HT-29 (cell line): Measurements from ENCODE around the gene CYB5R2. TPM values are rescaled to one million over a fixed set of nuclear protein-coding genes. Genes with fewer than 3 reads are reported as not detected.

ENCODE experiments used
- DNase-seq: peaks from one replicate; pipeline ENCODE4 v3.0.0-alpha.2; 2015; ENCODE audit warnings: low spot score
- total RNA-seq: library from RNA; depleted of rRNA; stranded (reverse); fragments of >200 nt; shearing (Covaris generic); gene quantifications from 2 replicates; pipeline ENCODE4 v1.2.3, GENCODE V29; 2014; rRNA removed

The CYB5R2 gene
- total RNA-seq, 1 experiment from 2014 or later = 0.13 TPM

DNA sequence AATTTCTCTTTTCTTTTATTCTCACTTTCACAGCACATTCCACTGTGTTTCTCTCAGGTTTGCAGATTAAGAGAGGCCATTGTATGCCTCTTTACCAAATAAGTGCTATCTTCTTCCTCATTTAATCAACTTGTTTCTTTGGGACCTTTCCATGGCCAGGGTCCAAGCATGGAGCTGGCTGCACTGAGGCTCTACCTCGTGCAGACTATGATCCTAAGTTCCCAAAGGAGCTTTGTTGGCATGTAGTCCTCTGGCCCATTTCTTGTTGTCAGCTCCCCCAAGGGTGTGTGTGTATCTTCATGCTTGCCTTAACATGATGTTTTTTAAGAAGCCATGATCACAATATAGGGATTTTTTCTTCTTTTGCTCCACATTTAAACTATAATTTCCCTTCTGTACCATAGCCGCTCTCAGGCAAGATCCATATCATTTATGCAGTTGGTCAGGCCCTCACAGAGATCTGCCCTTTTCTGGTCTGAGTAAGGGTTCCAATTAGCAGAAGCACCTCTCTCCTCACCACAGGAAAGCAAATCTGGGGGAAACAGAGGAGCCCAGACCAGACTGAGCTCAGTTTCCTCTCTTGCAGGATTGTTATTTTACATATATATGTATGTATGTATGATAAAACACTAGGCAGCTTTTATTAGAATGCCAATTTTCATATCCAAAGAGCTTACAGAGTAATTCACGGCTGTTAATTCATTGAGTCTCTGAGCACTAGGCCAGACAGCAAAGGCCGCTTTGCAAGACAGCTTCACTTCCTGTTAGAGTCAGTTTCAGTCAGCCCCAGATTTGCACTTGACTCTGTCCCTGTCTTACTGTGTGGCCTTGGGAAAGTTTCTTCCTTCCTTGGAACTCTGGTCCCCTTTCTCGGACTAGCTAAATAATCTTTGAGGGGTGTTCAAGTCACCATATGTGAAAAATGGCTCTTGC is 34.3 kb downstream of the CYB5R2 start:
- DNase-seq = no peak

DNA sequence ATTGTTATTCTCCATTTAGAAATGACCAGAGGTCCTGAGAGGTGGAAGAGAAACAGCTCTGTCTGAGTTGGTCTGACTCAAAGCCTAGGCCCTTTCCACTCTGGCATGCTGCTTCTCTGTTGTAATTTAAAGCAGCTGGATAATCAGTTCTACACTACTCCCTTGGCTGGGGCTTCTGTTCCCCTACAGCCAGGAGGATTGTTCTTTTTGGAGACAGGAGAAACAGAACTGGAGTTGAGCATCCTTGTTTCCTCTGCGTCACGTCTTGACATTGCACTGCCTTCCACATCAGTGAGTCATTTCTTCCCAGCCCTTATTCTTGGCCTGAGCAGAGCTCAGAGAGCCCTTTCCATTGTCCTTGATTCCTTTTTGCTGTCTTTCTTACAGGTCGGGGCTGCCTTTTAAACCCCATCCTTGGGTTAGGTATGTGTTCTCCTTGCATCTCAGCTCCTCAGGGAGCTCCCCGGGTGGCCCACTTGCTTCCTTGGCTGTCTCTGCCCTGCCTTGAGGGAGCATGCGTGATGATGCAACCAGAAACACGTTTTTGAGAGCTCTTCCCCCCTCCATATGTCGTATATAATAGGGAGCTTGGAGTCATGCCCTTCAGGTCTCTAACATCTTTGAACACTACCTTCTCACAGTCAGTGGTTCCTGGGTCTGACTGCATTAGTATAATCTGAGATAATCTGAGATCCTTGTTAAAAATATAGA is 35.7 kb downstream of the CYB5R2 start:
- DNase-seq = no peak

DNA sequence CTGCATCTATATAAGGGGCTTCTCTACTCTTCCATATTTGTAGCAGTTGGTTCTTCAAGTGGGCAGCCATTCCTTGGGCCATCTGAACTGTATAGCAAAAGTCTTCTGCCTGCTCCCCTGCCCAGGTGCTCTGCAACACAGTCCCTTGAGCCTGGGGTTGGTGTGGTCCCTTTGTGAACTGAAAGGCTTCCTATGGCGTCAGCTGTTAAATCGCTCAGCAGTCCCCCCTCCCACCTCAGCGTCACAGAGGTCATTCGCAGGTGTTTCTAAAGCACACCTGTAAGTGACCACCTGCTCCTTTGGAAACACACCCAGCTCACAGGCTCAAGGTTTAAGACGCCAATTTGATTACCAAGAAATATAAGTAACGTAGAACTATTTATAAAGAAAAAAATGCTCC is 37.0 kb downstream of the CYB5R2 start:
- no peak for DNase-seq

DNA sequence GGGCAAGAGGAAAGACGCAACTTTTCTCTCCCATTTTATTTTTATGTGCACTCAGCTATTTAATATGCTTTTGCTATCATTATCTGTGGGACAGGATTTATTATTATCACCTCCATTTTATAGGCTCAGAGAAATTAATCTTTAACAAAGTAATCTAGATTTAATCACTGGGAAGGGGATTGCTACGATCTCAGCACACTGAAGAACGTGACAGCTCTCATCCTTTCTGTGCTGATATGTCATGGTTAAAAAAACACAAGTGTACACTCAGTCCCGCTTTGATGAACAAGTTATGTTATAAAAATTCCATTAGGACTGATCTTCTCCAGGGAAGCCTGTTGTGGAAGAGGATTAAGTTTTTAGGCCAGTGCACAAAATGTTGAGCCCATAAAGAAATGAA is 37.6 kb downstream of the CYB5R2 start:
- DNase-seq = no peak

DNA sequence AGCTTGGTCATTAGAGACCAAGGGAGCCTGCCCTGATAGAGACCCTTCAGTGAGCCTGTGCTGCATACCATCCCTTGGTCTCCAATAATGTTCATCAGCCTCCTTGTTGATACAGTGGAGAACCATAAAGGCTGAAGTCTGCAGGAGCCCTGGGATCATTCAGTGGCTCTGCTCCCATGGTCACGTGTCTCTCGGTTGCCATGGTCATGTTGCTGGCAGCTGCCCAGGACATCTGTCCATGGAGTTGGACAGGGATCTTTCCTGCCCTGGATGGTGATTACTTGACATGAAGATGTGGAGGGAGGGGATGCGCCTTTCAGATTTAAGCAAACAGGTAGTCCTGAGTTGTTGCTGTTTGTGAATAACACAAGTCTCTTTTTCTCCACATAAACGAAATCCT is 38.2 kb downstream of the CYB5R2 start:
- no peak for DNase-seq

DNA sequence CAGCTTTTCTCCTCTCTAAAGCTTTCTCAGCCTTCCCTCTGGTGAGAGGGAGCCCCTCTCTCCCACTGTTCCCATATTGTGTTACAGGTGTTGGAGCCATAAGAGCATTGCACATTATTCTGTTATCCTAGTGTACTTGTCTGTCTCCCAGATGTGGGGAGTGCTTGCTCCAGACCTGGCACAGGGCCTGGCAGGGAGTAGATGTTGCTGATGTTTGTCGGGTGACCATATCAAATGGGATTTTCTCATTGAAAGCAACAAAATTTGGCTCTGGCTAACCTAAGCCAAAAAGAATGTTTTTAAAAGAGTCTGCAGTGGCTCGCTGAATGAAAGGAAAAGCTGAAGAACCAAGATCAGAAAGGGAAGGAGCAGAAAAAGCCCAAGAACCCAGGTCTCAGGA is 41.1 kb downstream of the CYB5R2 start:
- no peak for DNase-seq

DNA sequence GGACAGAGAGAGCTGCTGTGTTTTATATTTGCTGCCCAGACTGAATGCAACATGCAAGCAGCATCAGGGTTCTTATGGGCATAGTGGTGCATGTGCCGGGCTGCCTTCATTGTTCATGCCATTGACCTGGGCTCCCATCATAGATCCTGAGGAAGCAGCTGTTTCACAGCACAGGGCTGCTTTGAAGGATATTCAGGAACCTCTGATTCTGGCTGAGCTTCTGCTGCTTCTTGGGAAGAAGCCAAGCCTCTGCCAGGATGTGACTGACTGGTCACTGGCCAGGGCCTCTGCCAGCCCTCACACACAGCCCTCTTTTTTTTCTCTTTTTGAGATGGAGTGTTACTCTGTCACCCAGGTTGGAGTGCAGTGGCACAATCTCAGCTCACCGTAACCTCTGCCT is 43.3 kb downstream of the CYB5R2 start:
- no peak for DNase-seq

DNA sequence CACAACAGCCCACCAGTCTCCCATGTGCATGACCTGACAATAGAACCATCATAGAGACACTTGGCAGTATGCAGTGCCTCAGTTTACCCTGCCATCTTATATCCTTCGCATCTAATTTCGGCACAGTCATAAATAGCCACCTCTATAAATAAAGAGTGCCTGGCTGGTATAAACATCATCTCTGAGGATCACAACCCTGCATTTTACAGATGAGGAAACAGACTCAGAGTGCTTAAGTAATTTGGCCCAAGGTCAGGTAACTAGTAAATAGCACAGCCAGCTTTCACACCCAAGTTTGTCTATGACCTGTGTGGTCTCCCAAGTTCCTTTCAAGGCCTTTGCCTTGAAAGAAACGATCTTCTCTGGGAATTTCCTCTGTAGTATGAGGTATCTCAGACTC is 44.6 kb downstream of the CYB5R2 start:
- DNase-seq = no peak

DNA sequence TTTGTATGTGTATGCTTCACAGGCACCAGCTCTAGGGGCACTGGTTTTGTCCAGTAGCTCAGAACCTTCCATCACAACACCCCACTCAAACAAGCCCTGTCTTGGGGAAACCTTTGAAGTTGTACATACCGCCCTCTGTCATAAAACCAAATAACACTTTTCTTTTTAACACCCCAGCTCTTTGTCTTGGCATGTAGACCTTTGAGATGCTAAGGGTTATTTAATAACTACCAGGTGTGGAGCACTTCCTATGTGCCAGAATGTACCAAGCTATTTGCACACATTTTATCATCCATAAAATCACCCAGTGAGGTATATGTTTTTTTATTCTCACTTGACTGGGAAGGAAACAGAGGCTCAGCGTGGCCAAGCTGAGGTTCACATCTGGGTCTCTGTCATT is 50.6 kb downstream of the CYB5R2 start:
- DNase-seq = no peak

DNA sequence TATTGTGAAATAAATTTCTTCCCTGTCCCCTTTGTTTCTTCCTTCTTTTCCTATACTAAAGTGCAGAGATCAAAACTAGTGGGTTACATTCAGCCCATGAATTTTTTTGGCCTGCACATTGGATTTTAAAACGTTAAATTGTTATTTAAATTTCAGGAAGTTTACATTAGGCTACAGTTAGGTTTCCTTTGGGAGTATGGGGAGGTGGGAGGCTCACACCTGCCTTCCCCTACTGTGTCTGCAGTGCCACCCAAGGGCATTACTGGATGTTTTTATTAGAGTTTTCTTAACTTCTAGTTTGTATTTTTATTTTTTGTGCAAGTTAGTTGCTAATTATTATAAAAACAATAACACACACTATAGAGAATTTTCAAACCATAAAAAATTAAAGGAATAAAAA is 51.7 kb downstream of the CYB5R2 start:
- no peak for DNase-seq

DNA sequence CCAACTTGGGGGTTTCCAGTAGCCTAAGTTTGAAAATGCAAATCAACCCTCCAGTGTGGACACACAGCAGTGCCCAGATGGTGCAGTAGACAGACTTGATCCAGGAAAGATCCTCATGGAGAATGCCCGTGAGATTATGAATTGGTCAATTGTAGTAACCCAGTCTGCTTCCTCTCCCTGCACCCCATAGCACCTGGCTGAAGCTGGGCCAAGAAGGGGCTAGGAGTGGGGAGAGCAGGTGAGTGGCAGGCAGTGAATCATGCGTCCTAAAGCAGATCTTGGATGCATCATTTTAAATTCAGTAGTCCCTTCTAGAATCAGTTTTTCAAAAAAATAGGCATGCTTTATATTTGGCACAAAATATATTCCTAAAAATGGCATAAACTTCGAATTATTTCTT is 52.2 kb downstream of the CYB5R2 start:
- DNase-seq = no peak

DNA sequence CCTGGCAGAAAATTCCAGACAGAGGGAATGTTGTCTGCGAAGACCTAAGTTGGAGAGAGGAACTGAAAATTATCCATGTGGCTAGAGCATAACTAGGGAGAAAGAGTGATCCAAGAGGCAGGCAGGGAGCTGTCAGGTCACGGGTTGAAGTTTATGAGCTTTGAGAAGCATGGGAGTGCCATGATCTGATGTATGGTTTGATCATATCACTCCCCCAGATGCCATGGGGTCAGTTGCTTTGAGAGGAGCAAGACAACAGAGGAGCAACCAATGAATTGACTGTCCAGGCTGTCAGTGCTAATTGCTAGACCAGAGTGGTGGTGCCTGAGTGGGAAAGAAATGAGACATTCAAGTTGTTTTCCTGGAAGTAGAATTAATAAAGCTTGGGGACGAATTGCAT is 54.0 kb downstream of the CYB5R2 start:
- DNase-seq = no peak

DNA sequence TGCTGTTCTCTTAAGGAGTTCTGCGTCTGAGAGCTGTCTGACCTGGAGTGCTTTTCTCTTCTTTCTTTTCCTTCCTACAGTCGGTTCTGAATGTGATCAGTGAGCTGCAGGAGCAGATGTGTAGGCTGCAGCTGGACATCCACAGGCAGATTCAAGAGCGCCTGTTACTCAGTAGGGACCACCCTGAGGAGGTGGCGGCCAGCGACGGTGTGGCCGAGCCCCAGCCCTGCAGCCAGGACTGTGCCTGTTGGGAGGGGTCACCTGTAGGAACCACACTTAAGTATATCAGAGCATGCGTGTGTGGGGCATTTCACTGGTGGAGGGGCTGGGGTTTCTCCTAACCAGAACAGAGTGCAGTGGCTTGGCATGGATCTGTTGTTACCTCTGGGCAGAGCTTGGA is 56.3 kb downstream of the CYB5R2 start:
- DNase-seq = no peak

Other genes starting within 250 kb of the CYB5R2 start
- gene OLFML1, start 188.0 kb downstream of the CYB5R2 start, total RNA-seq = not detected in 2 replicates
- gene PPFIBP2, start 159.5 kb downstream of the CYB5R2 start, total RNA-seq = 25.7 and 31.4 TPM in 2 replicates
- gene OVCH2, start 33.0 kb upstream of the CYB5R2 start, total RNA-seq = not detected in 2 replicates
- not detected in 2 replicates for gene OR5P2, start 123.4 kb upstream of the CYB5R2 start, total RNA-seq
- not detected in 2 replicates for gene OR5P3, start 157.3 kb upstream of the CYB5R2 start, total RNA-seq